Osteocyte (in vitro differentiated cells): ENCODE results near the gene EXT2. TPM values are rescaled to one million over a fixed set of nuclear protein-coding genes. Genes with fewer than 3 reads are reported as not detected.

ENCODE experiments used
- DNase-seq: peaks from one replicate; pipeline ENCODE4 v3.0.0; 2021; ENCODE audit warnings: mixed read lengths; ENCODE audit not compliant: unreplicated experiment; ENCODE audit errors: extremely low spot score
- H3K27ac Mint-ChIP-seq: one replicate; pipeline ENCODE4 v1.8.0; 2021; ENCODE audit warnings: mild to moderate bottlenecking, mixed read lengths; ENCODE audit not compliant: unreplicated experiment
- H3K27me3 Mint-ChIP-seq: one replicate; pipeline ENCODE4 v1.8.0; 2021; ENCODE audit warnings: mixed read lengths; ENCODE audit not compliant: unreplicated experiment
- H3K36me3 Mint-ChIP-seq: one replicate; pipeline ENCODE4 v1.8.0; 2021; ENCODE audit warnings: mixed read lengths; ENCODE audit not compliant: unreplicated experiment
- H3K4me1 Mint-ChIP-seq: one replicate; pipeline ENCODE4 v1.8.0; 2021; ENCODE audit warnings: mixed read lengths; ENCODE audit not compliant: unreplicated experiment
- H3K4me3 Mint-ChIP-seq: one replicate; pipeline ENCODE4 v1.8.0; 2021; ENCODE audit warnings: mild to moderate bottlenecking, moderate library complexity, mixed read lengths; ENCODE audit not compliant: unreplicated experiment
- H3K9me3 Mint-ChIP-seq: one replicate; pipeline ENCODE4 v1.8.0; 2021; ENCODE audit warnings: mixed read lengths; ENCODE audit not compliant: unreplicated experiment
- total RNA-seq: library from RNA; stranded (reverse); gene quantifications from 2 replicates; pipeline ENCODE4 v1.2.1, GENCODE V29; 2021
- TF ChIP-seq, protein P1 (sequence below): fragments of 200-600 bp; sonication (generic); IDR thresholded peaks from 2 replicates; pipeline ENCODE4 v1.5.0; 2021; ENCODE audit warnings: antibody characterized with exemption, mild to moderate bottlenecking, moderate library complexity

The EXT2 gene
- total RNA-seq, 1 donor from 2014 or later, result 102 TPM

DNA sequence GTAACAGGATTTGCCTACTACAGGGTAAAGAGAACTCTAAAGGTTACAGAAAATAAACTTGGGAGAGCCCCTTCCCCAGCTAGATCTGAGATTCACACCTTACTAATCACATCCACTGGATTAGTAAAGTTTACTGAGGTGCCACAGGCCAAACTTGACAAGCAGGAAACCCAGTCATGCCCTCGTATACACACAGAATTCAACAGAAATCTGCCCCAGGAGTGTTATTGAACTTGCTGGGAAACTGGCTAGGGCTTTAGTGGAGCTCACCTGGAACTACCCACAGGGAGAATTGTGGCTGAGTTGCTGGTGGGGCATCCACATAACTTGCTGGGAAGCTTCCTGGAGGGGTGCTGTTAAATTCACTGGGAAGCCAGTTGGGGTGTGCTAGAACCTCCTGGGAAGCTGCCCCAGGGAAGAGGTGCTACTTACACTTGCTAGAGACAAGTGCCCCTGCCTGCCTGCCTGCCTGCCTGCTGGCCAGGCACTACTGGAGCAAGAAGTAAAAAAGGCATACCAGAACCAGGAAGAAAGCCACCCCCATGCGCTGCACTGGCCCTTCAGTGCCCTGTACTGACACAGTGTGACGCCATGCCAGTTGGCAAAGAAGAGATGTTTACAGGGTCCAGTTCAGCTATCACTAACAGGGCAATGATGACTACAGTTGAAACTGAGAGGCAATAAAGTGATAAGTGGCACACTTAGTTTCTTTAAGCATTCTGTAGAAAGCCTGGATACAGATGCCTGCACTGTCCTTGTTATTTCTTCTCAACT lies 108.0 kb downstream of the EXT2 start:
- no peak for DNase-seq
- Mint-ChIP-seq H3K4me1 (peaks cover 15% of the 10 kb centered on the region), H3K36me3 (peaks cover 24% of the 10 kb centered on the region), H3K27ac (no peak overlapping the region), H3K9me3 (no peaks in the 10 kb centered on the region), H3K27me3 (no peaks in the 10 kb centered on the region), H3K4me3 (no peak overlapping the region)
- TF ChIP-seq, protein P1, sequence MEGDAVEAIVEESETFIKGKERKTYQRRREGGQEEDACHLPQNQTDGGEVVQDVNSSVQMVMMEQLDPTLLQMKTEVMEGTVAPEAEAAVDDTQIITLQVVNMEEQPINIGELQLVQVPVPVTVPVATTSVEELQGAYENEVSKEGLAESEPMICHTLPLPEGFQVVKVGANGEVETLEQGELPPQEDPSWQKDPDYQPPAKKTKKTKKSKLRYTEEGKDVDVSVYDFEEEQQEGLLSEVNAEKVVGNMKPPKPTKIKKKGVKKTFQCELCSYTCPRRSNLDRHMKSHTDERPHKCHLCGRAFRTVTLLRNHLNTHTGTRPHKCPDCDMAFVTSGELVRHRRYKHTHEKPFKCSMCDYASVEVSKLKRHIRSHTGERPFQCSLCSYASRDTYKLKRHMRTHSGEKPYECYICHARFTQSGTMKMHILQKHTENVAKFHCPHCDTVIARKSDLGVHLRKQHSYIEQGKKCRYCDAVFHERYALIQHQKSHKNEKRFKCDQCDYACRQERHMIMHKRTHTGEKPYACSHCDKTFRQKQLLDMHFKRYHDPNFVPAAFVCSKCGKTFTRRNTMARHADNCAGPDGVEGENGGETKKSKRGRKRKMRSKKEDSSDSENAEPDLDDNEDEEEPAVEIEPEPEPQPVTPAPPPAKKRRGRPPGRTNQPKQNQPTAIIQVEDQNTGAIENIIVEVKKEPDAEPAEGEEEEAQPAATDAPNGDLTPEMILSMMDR, result no peak

DNA sequence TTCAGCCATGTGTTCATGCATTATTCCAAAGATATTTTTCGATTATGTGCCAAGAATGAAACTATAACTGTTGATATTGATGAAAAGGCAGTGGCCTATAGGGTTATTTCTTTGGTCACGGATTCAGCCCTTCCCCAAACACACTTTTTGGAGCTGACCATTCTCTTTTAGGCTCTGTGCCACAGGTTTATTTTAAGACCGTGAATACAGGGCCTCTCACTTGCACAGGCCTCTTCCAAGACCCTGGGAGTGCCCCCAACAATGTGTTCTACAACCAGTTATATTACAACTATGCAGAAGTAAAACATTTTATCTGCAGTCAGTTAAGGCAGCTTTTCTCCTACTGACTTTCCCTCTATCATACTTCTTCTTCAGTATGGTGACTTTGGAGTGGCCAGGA lies 109.9 kb downstream of the EXT2 start:
- Mint-ChIP-seq H3K9me3 (no peaks in the 10 kb centered on the region), H3K27me3 (no peaks in the 10 kb centered on the region), H3K36me3 (peaks cover 20% of the 10 kb centered on the region), H3K27ac (no peak overlapping the region), H3K4me1 (peaks cover 20% of the 10 kb centered on the region), H3K4me3 (no peak overlapping the region)
- TF ChIP-seq, protein P1, result no peak
- DNase-seq, result no peak

DNA sequence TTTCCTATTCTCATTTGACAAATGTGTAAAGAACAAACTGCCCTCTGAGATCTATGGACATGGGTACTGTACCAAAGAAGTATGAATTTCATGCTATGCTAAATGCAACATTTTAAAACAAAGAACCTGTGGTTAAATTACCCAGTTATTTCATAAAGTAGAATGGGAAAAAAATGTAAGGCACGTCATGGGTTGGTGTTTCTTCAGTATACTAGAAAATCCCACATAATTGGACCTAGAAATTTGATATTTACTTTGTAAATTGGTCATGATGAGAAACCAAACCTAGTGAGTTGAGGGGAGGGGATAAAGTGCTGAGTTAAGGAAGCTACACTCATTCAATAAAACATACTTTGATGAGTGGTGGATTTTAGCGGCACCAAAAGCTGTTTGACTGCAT lies 110.4 kb downstream of the EXT2 start:
- Mint-ChIP-seq H3K4me1 (peaks cover 18% of the 10 kb centered on the region), H3K27me3 (no peaks in the 10 kb centered on the region), H3K27ac (no peak overlapping the region), H3K9me3 (no peaks in the 10 kb centered on the region), H3K36me3 (peaks cover 22% of the 10 kb centered on the region), H3K4me3 (no peak overlapping the region)
- DNase-seq, result no peak
- TF ChIP-seq, protein P1, result no peak

DNA sequence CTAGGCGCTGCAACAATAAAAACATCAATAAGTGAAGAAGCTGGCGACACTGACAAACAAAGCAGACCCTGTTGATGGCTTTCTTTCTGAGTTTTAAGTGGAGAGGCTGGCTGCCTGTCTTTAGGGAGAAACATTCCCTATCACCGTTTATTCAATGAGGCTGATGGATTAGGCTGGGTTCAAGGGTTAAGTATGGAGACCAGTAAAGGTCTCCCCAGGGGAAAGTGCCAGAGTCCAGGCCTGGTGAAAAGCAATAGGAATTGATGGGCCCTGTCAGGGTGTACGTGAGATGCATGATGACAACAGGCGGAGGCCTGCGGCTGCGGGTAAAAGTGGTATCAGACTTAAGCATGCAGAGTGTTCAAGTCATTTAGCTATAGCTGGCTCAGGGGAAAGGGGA lies 111.8 kb downstream of the EXT2 start:
- no peak for DNase-seq
- Mint-ChIP-seq H3K4me3 (no peak overlapping the region), H3K27ac (no peak overlapping the region), H3K4me1 (peaks cover 18% of the 10 kb centered on the region), H3K36me3 (peaks cover 28% of the 10 kb centered on the region), H3K9me3 (peaks cover 9% of the 10 kb centered on the region), H3K27me3 (no peaks in the 10 kb centered on the region)
- TF ChIP-seq, protein P1, result no peak

DNA sequence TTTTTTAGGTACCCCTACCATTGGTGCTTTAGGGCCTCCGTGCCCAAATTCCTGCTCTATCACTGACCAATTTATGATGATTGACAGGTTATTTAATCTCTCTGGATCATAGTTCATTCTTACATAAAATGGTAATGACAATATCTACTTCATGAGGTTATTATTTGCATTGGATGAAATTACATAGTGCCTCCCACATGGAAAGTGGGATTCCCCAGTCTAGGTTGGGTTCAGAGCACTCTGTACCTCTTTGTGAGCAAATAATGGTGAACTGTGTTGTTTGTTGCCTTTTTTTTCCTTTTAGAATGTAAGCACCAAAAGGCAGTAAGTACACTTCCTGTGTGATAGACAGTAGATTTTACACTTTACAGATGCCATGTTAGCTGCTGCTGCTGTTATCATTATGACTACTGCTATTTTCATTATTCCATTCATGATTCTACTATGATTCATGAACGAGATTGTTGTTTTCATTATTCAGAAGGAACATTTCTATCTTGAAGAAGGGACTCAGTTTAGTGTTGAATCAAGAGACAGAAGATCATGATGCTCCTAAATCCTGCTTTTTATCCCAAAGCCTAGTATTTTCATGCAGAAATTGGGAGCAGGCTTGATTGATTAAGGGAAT lies 113.6 kb downstream of the EXT2 start:
- Mint-ChIP-seq H3K36me3 (peaks cover 40% of the 10 kb centered on the region), H3K4me1 (peaks cover 16% of the 10 kb centered on the region), H3K9me3 (peaks cover 21% of the 10 kb centered on the region), H3K27ac (peak overlapping the region; percentile 48), H3K27me3 (no peaks in the 10 kb centered on the region), H3K4me3 (no peak overlapping the region)
- TF ChIP-seq, protein P1, result no peak
- no peak for DNase-seq
